ENCODE data around the gene SND1.
A peak's percentile ranks its signal among the peaks of the same experiment; 100 is the strongest.

The SND1 gene

GRCh38 chr7:127791446-127792189 lies 139.6 kb downstream of the SND1 start:
- Histone ChIP-seq H3K36me3 (ENCODE audit: control insufficient read depth in 2 of 2, insufficient read depth in 1 of 2, low read length in 2 of 2) (no peaks in the 10 kb centered on the region), H3K9me3 (ENCODE audit: control insufficient read depth, insufficient read depth, low read depth, low read length) (no peaks in the 10 kb centered on the region), H3K4me1 (ENCODE audit: control insufficient read depth, insufficient read depth, low read length) (no peaks in the 10 kb centered on the region), H3K27ac (ENCODE audit: extremely low read depth, low read depth, low read length) (no peak overlapping the region), H3K4me3 (ENCODE audit: low read depth, low read length) (no peak overlapping the region)
- ChIA-PET POLR2A (no interaction called here), CTCF (interaction anchor here (0.6 to 2.9 kb wide), 14 partner anchors 13 to 418 kb away, joined by 3 to 15 read pairs (median 4); no protein-coding TSS in a partner anchor)
- TF ChIP-seq SP7 (tag by site-specific recombination; IDR thresholded peaks at IDR 0.05) (peak; percentile 81), PATZ1 (tag by site-specific recombination; IDR thresholded peaks at IDR 0.05) (no peak), GLI2 (tag by site-specific recombination; IDR thresholded peaks at IDR 0.05; ENCODE audit: borderline replicate concordance, low read depth) (no peak)

- H3K36me3 ChIP-seq (ENCODE audit: control insufficient read depth in 2 of 2, insufficient read depth in 1 of 2, low read length in 2 of 2), result no peaks in the 10 kb centered on the region
- no peak for TF ChIP-seq ZNF202 (tag by site-specific recombination; IDR thresholded peaks at IDR 0.05; ENCODE audit: borderline replicate concordance)
- no peak for TF ChIP-seq ZNF830 (tag by site-specific recombination; IDR thresholded peaks at IDR 0.05; ENCODE audit: low read depth)
- no peak; the same call in 1 of the 2 replicates for TF ChIP-seq ZNF654 (tag by site-specific recombination; IDR thresholded peaks at IDR 0.05; ENCODE audit: low read depth)
- H3K9me3 ChIP-seq (ENCODE audit: control insufficient read depth, insufficient read depth, low read depth, low read length), result no peaks in the 10 kb centered on the region
- H3K4me3 ChIP-seq (ENCODE audit: low read depth, low read length), result no peak overlapping the region
- CTCF ChIA-PET, result interaction anchor here (0.6 to 2.9 kb wide), 26 partner anchors 9 to 417 kb away, joined by 3 to 15 read pairs (median 4); no protein-coding TSS in a partner anchor
- H3K4me1 ChIP-seq (ENCODE audit: control insufficient read depth, insufficient read depth, low read length), result no peaks in the 10 kb centered on the region
- no peak overlapping the region for H3K27ac ChIP-seq (ENCODE audit: extremely low read depth, low read depth, low read length)
- POLR2A ChIA-PET, result no interaction called here
These were observed 140.7 kb downstream of the SND1 start for GRCh38 chr7:127792528-127793342.

GRCh38 chr7:127793582-127793981 lies 141.6 kb downstream of the SND1 start:
- TF ChIP-seq ZNF785 (tag by site-specific recombination; IDR thresholded peaks at IDR 0.05), result no peak
- TF ChIP-seq ZNF626 (tag by site-specific recombination; IDR thresholded peaks at IDR 0.05), result no peak
- no peak for TF ChIP-seq ZNF843 (tag by site-specific recombination; IDR thresholded peaks at IDR 0.05)
- no peak for TF ChIP-seq ZNF76 (tag by site-specific recombination; IDR thresholded peaks at IDR 0.05; ENCODE audit: borderline replicate concordance, low read depth)
- TF ChIP-seq ZFP41 (tag by site-specific recombination; IDR thresholded peaks at IDR 0.05; ENCODE audit: borderline replicate concordance), result no peak
- no peak for TF ChIP-seq EGR2 (tag by site-specific recombination; IDR thresholded peaks at IDR 0.05; ENCODE audit: low read depth)
- no peak for TF ChIP-seq ZNF302 (tag by site-specific recombination; IDR thresholded peaks at IDR 0.05; ENCODE audit: low read depth)
- TF ChIP-seq SP3 (tag by site-specific recombination; IDR thresholded peaks at IDR 0.05), result no peak
- TF ChIP-seq ZNF701 (tag by site-specific recombination; IDR thresholded peaks at IDR 0.05), result no peak
- TF ChIP-seq HIC1 (tag by site-specific recombination; IDR thresholded peaks at IDR 0.05), result no peak
- no peak for TF ChIP-seq ZNF792 (tag by site-specific recombination; IDR thresholded peaks at IDR 0.05)
- ChIA-PET CTCF (interaction anchor here (0.6 to 2.9 kb wide), 7 partner anchors 11 to 85 kb away, joined by 3 to 15 read pairs (median 8); no protein-coding TSS in a partner anchor), POLR2A (no interaction called here)
- H3K27ac ChIP-seq (ENCODE audit: extremely low read depth, low read depth, low read length), result no peak overlapping the region
- H3K4me3 ChIP-seq (ENCODE audit: low read depth, low read length), result no peak overlapping the region
- no peaks in the 10 kb centered on the region for H3K4me1 ChIP-seq (ENCODE audit: control insufficient read depth, insufficient read depth, low read length)
- no peaks in the 10 kb centered on the region for H3K36me3 ChIP-seq (ENCODE audit: control insufficient read depth in 2 of 2, insufficient read depth in 1 of 2, low read length in 2 of 2)
- H3K9me3 ChIP-seq (ENCODE audit: control insufficient read depth, insufficient read depth, low read depth, low read length), result no peaks in the 10 kb centered on the region
